ENCODE measurements around the gene CXCL3. TPM values are rescaled to one million over a fixed set of nuclear protein-coding genes. Genes with fewer than 3 reads are reported as not detected.

CXCL3 gene
- 0.20 TPM in 1 of 3 replicates, not detected in the others for total RNA-seq
- long read RNA-seq, result 0 reads

- H3K4me3 Mint-ChIP-seq (ENCODE audit: unreplicated experiment), result peak within 1 kb of the TSS; percentile 76
- no peaks in the 10 kb centered on the region for H3K9me3 Mint-ChIP-seq (ENCODE audit: low read depth)
- no peaks in the 10 kb centered on the region for H3K36me3 Mint-ChIP-seq (ENCODE audit: low read depth)
- peaks cover 20% of the 10 kb centered on the region for H3K4me1 Mint-ChIP-seq (ENCODE audit: low read depth)
- peaks cover 32% of the 10 kb centered on the region for H3K27me3 Mint-ChIP-seq (ENCODE audit: low read depth)
- H3K27ac Mint-ChIP-seq (ENCODE audit: unreplicated experiment), result peak within 1 kb of the TSS; percentile 53
- peak; percentile 72 for DNase-seq (ENCODE audit: low spot score)
- peak; percentile 83 for TF ChIP-seq CTCF (IDR thresholded peaks at IDR 0.05)
Measured at GRCh38 chr4:74038425-74039314, at the start of gene CXCL3. TSS of gene CXCL3 (minus strand) at chr4:74038689. CDS start at chr4:74038611, 78 bp downstream.

GRCh38 chr4:74087481-74087880 is 49.0 kb upstream of the CXCL3 start:
- Mint-ChIP-seq H3K27me3 (ENCODE audit: low read depth) (peaks cover 29% of the 10 kb centered on the region), H3K4me3 (ENCODE audit: unreplicated experiment) (no peak overlapping the region), H3K36me3 (ENCODE audit: low read depth) (peaks cover 2% of the 10 kb centered on the region), H3K9me3 (ENCODE audit: low read depth) (no peaks in the 10 kb centered on the region), H3K27ac (ENCODE audit: unreplicated experiment) (no peak overlapping the region), H3K4me1 (ENCODE audit: low read depth) (no peaks in the 10 kb centered on the region)
- no peak for DNase-seq (ENCODE audit: low spot score)
- no peak for TF ChIP-seq CTCF (IDR thresholded peaks at IDR 0.05)

GRCh38 chr4:74085669-74086068 is 47.2 kb upstream of the CXCL3 start:
- Mint-ChIP-seq H3K27ac (ENCODE audit: unreplicated experiment) (no peak overlapping the region), H3K27me3 (ENCODE audit: low read depth) (peaks cover 34% of the 10 kb centered on the region), H3K4me3 (ENCODE audit: unreplicated experiment) (no peak overlapping the region), H3K4me1 (ENCODE audit: low read depth) (no peaks in the 10 kb centered on the region), H3K36me3 (ENCODE audit: low read depth) (peaks cover 2% of the 10 kb centered on the region), H3K9me3 (ENCODE audit: low read depth) (no peaks in the 10 kb centered on the region)
- DNase-seq (ENCODE audit: low spot score), result no peak
- TF ChIP-seq CTCF (IDR thresholded peaks at IDR 0.05), result no peak

- Mint-ChIP-seq H3K4me1 (ENCODE audit: low read depth) (no peaks in the 10 kb centered on the region), H3K9me3 (ENCODE audit: low read depth) (no peaks in the 10 kb centered on the region), H3K4me3 (ENCODE audit: unreplicated experiment) (no peak overlapping the region), H3K27ac (ENCODE audit: unreplicated experiment) (no peak overlapping the region), H3K27me3 (ENCODE audit: low read depth) (peaks cover 34% of the 10 kb centered on the region), H3K36me3 (ENCODE audit: low read depth) (peaks cover 2% of the 10 kb centered on the region)
- TF ChIP-seq CTCF (IDR thresholded peaks at IDR 0.05), result no peak
- no peak for DNase-seq (ENCODE audit: low spot score)
Measured at GRCh38 chr4:74084984-74085383, 46.5 kb upstream of the CXCL3 start.

- TF ChIP-seq CTCF (IDR thresholded peaks at IDR 0.05), result no peak
- Mint-ChIP-seq H3K4me1 (ENCODE audit: low read depth) (no peaks in the 10 kb centered on the region), H3K9me3 (ENCODE audit: low read depth) (no peaks in the 10 kb centered on the region)
Measured at GRCh38 chr4:74083546-74083945, 45.1 kb upstream of the CXCL3 start.

More at GRCh38 chr4:74083546-74083945, 45.1 kb upstream of the CXCL3 start:
- Mint-ChIP-seq H3K27ac (ENCODE audit: unreplicated experiment) (no peak overlapping the region), H3K4me3 (ENCODE audit: unreplicated experiment) (no peak overlapping the region), H3K36me3 (ENCODE audit: low read depth) (peaks cover 2% of the 10 kb centered on the region), H3K27me3 (ENCODE audit: low read depth) (peaks cover 41% of the 10 kb centered on the region)
- no peak for DNase-seq (ENCODE audit: low spot score)

All from chondrocyte (in vitro differentiated cells).